ENCODE data around the gene ACSF2.

The ACSF2 gene

DNA sequence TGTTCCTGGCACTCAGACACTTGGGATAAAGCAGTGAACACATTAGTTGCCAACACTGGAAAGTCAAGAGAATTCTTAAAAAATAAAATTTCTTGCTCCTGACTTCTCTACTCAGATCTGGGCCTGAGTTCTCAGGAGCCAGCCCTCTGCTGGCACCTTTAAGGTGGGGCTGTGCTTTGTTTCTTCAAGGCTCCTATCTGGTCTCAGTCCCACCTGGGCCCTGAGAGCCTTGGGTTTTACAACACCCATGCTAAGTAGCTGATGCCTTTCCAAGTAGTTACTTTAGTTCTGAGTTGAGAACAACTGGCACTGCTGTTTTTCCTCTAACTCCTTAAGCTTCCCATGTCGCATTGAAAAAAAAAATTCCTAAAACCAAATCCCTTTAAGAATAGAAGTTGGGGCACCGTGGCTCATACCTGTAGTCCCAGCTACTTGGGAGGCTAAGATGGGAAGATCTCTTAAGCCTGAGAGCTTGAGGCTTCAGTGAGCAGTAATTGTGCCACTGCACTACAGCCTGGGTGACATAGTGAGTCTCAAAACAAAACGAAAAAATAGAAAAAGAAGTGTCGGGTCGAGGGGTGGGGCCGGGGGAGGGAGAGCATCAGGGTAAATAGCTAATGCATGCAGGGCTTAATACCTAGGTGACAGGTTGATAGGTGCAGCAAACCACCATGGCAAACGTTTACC is 26.1 kb downstream of the ACSF2 start:
- H3K36me3 ChIP-seq (ENCODE audit: control insufficient read depth, insufficient read depth, low read length), result no peaks in the 10 kb centered on the region
- TF ChIP-seq, protein P1, sequence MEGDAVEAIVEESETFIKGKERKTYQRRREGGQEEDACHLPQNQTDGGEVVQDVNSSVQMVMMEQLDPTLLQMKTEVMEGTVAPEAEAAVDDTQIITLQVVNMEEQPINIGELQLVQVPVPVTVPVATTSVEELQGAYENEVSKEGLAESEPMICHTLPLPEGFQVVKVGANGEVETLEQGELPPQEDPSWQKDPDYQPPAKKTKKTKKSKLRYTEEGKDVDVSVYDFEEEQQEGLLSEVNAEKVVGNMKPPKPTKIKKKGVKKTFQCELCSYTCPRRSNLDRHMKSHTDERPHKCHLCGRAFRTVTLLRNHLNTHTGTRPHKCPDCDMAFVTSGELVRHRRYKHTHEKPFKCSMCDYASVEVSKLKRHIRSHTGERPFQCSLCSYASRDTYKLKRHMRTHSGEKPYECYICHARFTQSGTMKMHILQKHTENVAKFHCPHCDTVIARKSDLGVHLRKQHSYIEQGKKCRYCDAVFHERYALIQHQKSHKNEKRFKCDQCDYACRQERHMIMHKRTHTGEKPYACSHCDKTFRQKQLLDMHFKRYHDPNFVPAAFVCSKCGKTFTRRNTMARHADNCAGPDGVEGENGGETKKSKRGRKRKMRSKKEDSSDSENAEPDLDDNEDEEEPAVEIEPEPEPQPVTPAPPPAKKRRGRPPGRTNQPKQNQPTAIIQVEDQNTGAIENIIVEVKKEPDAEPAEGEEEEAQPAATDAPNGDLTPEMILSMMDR (IDR thresholded peaks at IDR 0.05), result no peak
- no peak overlapping the region for H2AFZ ChIP-seq
- H3K4me1 ChIP-seq, result no peaks in the 10 kb centered on the region
- H3K27me3 ChIP-seq (ENCODE audit: control insufficient read depth, insufficient read depth, low read length), result no peaks in the 10 kb centered on the region
- peaks cover 9% of the 10 kb centered on the region for H3K79me2 ChIP-seq
- H3K4me3 ChIP-seq (ENCODE audit: low read depth, low read length), result no peak overlapping the region
- no peaks in the 10 kb centered on the region for H3K9me3 ChIP-seq (ENCODE audit: control insufficient read depth, low read length)
- no peak overlapping the region for H3K9ac ChIP-seq
- no peak overlapping the region for H3K4me2 ChIP-seq (ENCODE audit: low read length)
- no peak overlapping the region for H3K27ac ChIP-seq

GRCh38 chr17:50452630-50453300 is 26.7 kb downstream of the ACSF2 start:
- Histone ChIP-seq H3K4me3 (ENCODE audit: low read depth, low read length) (no peak overlapping the region), H3K27me3 (ENCODE audit: control insufficient read depth, insufficient read depth, low read length) (no peaks in the 10 kb centered on the region), H3K36me3 (ENCODE audit: control insufficient read depth, insufficient read depth, low read length) (no peaks in the 10 kb centered on the region), H3K9ac (no peak overlapping the region), H3K9me3 (ENCODE audit: control insufficient read depth, low read length) (no peaks in the 10 kb centered on the region), H3K4me2 (ENCODE audit: low read length) (no peak overlapping the region), H3K79me2 (peaks cover 9% of the 10 kb centered on the region), H2AFZ (no peak overlapping the region), H3K4me1 (no peaks in the 10 kb centered on the region), H3K27ac (no peak overlapping the region)
- TF ChIP-seq, protein P1 (IDR thresholded peaks at IDR 0.05), result no peak

GRCh38 chr17:50453901-50454300 is 27.9 kb downstream of the ACSF2 start:
- Histone ChIP-seq H2AFZ (no peak overlapping the region), H3K27ac (no peak overlapping the region)
- TF ChIP-seq, protein P1 (IDR thresholded peaks at IDR 0.05), result no peak

GRCh38 chr17:50457621-50458020 is 31.6 kb downstream of the ACSF2 start:
- no peaks in the 10 kb centered on the region for H3K27me3 ChIP-seq (ENCODE audit: control insufficient read depth, insufficient read depth, low read length)
- TF ChIP-seq, protein P1 (IDR thresholded peaks at IDR 0.05), result no peak
- no peaks in the 10 kb centered on the region for H3K36me3 ChIP-seq (ENCODE audit: control insufficient read depth, insufficient read depth, low read length)
- no peak overlapping the region for H3K9ac ChIP-seq
- H3K4me2 ChIP-seq (ENCODE audit: low read length), result no peak overlapping the region
- H3K79me2 ChIP-seq, result no peaks in the 10 kb centered on the region
- no peak overlapping the region for H2AFZ ChIP-seq
- H3K4me3 ChIP-seq (ENCODE audit: low read depth, low read length), result no peak overlapping the region
- no peaks in the 10 kb centered on the region for H3K9me3 ChIP-seq (ENCODE audit: control insufficient read depth, low read length)
- H3K4me1 ChIP-seq, result no peaks in the 10 kb centered on the region
- no peak overlapping the region for H3K27ac ChIP-seq

More at GRCh38 chr17:50453901-50454300, 27.9 kb downstream of the ACSF2 start:
- H3K79me2 ChIP-seq, result peaks cover 9% of the 10 kb centered on the region
- H3K4me3 ChIP-seq (ENCODE audit: low read depth, low read length), result no peak overlapping the region
- H3K4me2 ChIP-seq (ENCODE audit: low read length), result no peak overlapping the region
- H3K9ac ChIP-seq, result no peak overlapping the region
- H3K4me1 ChIP-seq, result no peaks in the 10 kb centered on the region
- no peaks in the 10 kb centered on the region for H3K36me3 ChIP-seq (ENCODE audit: control insufficient read depth, insufficient read depth, low read length)
- no peaks in the 10 kb centered on the region for H3K27me3 ChIP-seq (ENCODE audit: control insufficient read depth, insufficient read depth, low read length)
- H3K9me3 ChIP-seq (ENCODE audit: control insufficient read depth, low read length), result no peaks in the 10 kb centered on the region

Data from parathyroid adenoma (tissue), 2 donors.